ENCODE measurements around the gene SIX5.

The SIX5 gene

DNA sequence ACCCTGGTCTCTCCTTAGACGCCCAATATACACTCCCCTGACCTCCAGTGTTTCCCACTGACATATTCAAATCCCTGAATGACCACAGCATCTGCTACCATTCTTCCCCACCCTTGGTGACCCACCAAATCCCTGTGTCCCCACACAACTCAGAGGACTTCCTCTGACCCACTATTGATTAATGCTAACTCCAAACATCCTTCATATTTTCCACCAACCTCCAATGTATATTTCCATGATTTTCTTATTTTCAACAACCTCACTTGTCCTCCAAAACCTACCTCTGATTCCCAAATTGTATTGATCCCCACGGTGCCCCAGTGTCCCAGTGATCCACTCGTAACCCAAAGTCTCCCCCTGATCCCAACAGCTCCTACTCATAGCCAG, 24.1 kb upstream of the SIX5 start:
- no peak for DNase-seq

DNA sequence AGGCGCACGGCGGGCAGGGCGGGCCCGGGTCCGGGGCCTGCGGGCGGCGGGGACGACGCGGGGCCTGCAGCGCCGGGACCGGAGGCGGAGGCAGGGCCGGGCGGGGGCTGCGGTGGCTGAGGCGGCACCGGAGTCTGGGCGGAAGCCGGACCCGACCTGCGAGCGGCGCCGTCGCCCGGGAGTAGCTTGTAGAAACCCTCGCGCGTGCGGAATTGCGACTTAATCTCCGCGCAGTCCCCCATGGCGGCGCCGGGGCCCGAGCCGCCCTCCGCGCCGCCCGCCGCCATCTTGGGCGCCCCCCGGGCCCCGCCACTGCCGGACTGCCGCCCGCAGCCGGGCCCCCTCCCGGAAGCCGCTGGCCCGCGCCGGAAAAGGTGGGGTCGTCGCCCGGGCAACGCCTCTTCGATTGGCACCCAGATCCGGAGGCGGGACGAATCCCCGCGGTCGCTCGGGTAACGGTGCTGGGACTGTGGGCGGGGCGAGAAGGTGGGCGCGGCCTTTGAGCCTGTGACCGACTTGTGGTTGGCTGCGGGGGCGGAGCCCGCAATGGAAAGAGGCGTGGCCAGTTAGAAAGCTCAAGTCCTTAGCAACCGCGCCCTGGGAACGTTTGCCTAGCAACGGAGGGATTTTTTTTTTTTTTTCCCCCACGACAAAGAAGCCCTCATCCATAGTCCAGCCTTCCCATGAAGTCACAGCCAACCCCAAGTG, 23.6 kb upstream of the SIX5 start, which contains the start of gene DMWD:
Gene DMWD (minus strand): TSS at position 376 of the 708 bp plus-strand sequence. CDS start 89 bp downstream, at position 287.
- peak; percentile 47 to 99 (median 98) for DNase-seq

DNA sequence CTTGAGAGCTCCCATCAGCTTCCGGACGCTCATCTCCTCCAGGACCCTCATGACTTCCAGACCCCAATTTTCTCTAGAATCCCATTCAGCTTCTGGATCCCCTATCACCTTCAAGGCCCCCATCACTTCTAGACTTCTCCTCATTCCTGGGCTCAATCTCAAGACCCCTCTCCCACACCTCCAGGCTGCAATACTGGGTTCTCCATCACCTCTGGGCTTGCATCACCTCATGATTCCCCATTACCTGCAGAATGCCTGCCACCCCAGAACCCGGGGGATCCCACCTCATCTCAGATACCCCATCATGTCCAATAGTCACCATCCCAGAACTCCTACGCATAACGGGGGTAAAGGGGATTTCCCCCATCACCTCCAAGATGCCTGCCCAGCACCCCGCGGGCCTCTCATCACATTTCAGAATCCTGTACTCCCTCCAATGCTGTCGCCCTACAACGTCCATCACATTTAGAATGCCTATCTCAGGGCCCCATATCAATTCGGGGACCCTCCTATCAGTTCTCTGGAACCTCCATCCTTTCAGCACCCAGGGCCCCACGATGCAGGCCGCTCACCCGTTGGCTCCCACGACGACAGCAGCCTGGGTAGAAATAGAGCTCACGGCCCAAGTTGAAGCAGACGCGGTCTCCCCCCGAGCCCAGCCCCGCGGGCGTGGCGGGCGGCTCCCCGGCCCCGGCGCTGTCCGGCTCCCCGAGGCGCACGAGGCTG, 22.9 kb upstream of the SIX5 start:
- no peak for DNase-seq

DNA sequence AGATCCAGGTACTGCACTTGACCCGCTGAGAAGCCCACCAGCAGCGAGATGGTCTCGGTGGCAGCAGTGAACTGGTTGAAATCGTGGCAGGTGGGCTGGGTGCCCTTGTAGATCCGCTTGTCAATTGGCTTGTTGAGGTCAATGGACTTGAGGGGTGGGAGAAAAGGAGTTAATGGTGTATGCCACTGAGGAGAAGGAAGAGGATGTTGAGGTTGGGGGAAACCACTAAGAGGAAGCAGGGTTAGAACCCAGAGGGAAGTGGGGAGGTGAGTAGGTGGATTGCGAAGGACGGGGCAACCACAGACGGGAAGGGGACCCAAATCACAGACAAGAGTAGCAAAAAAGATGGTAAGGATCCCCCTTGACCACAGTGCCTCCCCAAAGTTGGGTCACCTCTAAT, 21.9 kb upstream of the SIX5 start:
- DNase-seq = no peak

DNA sequence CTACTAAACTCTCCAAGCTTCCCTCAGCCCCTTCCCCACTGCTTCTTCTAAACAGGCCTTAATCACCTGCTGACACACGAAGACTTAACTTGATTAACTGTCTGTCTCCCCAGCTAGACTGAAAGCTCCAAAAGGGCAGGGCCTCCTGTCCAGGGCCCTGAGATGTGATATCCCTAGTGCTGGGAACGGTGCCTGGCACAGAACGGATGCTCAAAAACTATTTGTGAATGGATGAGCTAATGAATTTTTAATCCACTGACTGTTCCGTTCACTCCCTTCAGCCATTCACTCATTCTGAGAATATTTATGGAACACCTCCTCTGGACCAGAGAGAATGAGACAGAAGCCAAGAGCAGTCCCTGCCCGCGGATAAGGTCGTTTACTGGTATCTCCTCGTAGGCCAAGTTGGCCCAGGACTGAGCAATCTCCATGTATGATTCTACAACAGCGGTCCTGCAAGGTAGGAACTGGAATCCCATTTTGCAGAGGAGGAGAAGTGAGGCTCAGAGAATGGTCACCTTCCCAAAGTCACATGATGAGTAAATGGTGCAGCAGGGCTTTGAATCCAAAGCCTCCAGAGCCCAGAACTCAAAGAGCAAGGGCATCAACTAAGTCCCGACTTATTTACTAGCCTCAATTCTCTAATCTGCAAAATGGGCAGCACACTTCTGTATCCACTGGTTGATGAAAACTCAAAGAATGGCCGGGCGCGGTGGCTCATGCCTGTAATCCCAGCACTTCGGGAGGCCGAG, 20.2 kb upstream of the SIX5 start:
- no peak for DNase-seq

DNA sequence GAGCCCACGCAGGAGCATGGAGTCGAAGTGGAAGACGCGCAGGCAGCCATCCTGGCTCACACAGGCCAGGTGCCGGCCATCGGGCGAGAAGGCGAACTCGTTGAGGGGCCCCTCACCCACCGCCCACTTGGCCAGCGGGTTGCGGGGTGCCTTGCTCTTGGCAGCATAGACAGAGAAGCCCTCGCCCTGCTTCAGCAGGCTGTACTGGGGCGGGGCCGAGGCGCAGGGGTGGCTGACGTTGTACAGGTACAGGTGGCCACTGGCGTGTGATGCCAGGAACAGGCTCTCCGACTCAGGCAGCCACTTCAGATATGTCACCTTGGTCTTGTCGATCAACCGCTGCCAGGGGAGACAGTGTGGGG, 17.5 kb upstream of the SIX5 start:
- no peak for DNase-seq

DNA sequence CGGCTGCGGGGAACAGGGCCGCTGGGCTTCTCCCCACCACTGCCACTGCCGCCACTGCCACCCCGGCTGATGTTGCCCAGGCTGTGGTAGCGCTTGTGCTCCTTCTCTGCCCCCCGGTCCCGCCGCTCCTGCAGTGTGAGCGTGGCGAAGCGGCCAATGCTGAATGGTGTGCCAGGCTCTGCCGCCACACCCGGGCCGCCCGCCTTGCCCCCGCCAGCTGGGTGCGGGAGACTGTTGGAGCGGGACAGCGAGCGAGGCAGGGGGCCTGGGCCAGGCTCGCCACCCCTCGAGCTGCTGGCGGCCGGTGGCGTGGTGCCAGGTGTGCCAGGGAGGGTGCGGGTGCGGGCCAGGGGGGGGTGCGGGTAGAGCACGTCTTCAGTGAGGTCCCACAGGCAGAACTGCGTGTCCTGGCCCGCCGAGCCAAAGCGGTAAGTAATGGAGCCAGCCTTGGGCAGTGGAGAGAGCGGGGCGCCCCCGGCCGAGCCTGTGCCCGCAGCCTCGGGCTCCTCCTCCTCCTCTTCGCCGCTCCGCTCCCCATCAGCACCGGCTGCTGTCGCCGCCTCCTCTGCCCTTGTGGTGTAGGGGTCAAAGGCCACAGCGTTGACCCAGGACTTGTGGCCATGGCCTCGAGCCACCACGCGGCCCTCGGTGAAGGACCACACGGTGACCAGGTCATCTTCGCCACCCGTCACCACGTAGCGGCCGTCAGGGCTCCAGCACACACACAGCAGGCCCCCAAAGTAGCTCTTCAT, 16.9 kb upstream of the SIX5 start:
- no peak for DNase-seq

DNA sequence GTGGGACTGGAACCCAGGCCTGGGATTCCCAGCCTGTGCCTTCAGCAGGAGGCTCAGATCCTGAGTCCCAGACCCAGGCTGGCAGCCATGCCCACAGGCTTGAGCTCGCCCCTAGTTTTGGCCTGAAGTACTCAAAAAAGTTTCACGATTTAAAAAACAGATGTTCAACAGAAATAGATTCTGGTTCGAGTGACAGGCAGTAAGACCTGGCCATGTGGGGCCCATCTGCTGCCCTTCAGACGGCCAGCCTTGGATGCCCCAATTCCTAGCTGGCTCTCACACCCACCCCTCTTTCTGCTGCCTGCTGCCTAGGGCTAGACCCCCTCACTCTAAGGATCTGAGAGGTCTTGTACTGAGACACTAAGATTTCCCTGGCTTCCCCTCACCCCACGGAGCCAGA, 16.0 kb upstream of the SIX5 start:
- DNase-seq = no peak

DNA sequence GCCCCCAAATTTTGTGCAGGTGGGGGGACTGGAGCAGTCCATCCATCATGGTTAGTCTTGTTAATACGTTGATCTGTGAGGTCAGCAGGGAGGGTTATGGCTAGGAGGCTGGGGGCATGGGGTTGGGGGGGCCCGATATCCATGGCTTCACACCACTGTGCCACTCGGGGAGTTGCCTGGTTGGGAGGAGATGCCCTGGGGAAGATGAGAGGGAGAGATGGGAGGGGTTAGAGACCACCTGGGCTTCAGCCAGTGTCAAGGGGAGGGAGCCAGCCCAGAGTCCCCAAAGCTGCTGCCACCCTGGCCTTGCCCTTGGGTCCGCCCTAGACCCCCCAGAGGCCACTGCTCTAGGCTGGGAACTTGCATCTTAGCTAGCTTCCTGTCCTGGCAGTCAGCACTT, 15.0 kb upstream of the SIX5 start:
- no peak for DNase-seq

DNA sequence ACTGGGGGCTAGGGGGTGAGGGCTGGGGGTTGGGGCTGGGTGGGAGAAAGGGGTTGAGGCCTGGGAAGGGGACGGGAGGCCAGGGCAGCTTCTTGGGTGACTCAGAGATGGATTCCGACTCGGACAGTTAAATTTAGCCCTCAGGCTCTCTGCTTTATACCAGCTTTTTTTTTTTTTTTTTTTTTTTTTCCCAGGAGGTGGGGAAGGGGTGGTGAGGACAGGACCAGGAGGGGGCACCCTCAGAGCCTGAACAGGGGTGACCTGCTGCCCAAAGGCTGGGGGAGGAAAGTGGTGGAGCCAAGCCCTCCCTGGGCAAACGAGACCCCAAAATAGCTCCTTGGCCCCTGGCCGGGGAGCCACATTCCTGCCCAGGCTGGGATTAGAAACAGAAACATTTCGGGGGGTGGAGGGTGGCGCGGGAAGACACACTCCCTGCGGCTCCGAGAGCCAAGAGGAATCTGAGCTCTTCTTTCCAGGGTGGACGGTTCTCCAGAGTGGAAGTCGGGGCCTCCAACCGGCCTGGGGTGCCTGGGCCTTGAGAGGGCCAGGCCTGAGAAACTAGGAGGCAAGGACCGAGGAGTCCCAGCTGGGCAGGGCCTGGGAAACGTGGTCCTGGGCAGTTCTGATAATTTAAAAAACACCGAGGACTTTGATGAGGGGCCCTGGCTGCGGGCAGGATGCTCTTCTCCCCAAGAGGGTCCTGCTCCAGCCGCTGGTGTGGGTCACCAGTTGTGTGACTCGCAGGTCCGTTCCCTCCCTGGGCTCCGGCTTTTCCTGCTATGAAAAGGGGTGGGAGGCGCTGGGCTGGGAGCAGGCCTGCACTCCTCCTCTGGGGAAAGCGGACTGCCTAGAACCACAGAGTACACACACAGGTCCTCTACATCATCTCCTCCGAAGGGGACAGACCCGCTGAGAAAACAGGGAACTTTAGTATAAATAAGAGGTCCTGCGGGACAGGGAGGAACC, 14.1 kb upstream of the SIX5 start:
- peak in 1 of 56 donors; percentile 9 for DNase-seq

DNA sequence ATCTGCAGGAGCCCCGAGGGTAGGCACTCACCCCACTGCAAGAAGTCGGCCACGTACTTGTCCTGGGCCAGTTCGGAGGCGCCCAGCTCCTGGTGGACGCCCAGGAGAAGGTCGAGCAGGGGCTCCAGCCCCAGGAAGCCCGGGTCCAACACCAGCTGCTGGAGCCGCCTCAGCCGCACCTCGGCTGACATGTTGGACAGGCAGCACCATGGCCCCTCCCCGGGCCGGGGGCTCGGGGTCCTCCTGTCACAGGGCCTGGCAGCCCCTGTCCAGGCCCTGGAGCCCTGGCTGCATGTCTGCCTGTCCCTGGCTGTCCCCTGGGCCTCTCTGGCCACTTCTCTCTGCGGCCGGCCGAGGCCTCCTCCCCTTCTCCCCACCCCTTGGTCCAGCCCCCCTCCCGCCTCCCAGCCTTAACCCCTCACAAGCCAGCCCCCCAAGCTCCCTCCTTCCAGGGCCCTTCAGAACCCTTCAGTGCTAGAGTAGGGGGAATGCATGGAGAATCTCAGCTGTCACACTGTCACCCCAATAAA, 13.2 kb upstream of the SIX5 start, which contains the start of gene DMPK:
Gene DMPK (minus strand): TSS at position 329 of the 530 bp plus-strand sequence. CDS start 138 bp downstream, at position 191.
- peak in 12 of 56 donors; percentile 10 to 42 (median 26) for DNase-seq

DNA sequence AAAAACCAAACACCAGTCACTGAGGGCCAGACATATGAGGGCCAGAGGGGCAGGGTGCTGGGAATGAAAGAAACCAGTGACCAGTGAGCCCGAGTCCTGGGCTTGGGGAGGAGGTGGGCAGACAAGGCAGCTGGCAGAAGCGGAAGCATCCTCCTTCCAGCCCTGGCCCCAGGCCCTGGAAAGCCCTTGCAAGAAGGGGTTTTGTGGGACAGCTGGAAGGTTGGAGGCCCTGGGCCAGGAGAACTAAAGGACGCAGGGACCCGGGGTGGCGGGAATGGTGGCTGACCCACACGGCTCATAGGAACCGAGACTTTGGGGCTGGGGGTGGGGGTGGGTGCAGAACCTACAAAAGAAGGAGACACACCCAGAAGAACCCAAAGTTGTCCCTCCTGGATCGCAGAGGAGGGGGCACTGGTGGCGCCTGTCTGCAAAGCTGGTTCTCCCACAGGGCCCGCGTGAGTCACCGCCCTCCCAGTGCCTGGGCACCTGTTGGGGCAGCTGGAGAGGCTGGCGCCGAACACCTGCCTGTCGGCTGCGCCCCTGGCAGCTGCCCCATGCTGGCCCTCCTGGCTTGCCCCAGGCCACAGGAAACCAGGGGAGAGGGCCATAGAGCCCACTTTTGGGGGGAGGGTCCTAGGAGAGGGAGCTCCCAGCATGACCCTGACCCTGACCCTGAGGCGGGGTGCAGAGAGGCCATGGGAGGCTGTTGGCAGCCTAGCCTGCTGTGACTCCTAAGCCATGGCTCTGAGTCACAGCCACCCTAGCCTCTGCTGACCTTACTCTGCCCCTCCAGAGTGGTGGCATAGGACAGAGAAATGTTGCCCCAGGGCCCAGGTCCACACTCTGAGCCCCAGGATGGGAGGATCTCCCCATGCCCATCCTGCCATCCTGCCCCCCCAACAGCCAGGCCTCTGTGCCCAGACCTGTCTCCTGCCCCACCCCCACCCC, 12.4 kb upstream of the SIX5 start:
- DNase-seq = peak in 2 of 56 donors; percentile 6 to 10

DNA sequence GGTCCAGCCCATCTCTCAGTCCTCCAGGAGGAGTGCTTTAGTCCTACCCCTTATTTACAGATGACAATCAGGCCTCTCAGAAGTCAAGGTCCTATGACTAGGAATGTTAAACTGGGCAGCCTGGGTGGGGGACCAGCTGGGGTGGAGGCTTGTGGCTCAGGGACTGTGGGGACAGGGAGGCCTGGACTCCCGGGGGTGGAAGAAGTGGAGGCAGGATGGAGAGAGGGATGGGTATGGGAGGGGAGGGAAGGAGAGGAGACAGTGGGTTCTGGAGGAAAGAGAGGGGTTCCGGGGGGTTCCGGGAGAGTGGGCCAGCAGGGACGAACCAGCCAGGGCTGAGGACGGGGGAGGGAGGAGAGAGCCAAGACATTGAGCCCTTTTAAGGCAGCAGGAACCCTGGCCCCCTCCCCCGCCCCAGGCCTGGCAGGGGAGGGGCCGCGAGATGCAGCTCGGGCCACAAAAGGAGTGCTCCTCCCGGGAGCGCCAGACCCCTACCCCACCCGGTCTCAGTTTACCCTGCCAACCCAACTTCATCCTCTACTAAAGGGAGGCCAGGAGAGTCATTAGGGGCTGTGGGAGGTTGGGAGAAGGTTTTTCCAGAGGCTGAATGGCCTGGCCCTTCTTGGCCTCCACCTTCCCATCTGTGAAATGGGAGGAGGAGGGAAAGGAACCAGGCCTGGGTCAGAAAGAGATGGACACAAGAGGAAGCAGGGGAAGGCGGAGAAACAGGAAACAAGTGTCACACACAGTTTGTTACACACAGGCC, 11.6 kb upstream of the SIX5 start:
- no peak for DNase-seq

DNA sequence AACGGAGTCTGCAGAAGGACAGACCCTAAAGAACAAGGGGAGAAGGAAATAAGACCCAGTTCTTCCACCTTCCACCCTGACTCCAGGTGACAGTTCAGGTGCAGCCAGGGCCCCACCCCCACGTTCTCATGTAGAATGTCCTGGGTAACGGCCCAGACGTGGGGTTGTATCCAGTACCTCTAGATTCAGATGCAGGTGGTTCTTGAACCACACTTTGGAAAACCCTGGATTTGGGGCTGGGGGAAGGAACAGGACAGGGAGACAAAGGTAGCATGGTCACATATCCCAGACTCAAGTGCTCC, 11.0 kb upstream of the SIX5 start:
- no peak for DNase-seq

DNA sequence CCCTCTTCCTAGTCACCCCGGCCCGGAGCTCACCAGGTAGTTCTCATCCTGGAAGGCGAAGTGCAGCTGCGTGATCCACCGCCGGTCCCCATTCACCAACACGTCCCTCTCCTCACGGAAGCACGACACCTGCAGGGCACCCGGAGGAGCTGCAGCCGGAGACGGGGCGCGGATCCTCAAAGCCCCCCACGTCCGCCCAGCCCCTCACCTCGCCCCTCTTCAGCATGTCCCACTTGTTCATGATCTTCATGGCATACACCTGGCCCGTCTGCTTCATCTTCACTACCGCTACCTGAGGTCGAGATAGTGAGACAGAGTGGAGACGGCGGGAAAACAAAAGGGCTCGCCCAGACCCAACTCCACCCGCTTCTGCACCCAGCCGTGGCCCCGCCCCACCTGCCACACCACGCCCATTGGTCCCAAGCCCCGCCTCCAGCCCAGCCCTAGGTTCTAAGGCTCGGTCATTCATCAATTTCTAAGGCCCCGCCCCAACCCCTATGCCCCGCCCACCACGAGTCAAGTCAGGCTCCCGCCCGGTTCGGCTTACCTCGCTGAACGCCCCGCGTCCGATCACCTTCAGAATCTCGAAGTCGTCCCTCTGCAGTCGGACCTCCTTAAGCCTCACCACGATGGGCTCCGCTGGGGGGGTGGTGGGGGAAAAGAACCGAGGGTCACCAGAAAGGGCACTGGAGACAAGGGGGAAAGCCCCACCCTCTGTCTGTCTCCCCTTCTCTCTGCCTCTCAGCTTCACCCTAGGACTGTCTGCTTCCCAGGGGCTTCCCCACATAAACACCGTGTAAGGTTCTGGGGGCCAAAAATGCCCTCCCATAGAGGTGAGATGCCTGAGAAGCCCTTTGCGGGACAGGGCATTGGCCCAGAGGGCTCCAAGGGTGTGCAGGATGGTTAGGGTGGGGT, 10.4 kb upstream of the SIX5 start:
- DNase-seq = peak in 1 of 56 donors; percentile 49

DNA sequence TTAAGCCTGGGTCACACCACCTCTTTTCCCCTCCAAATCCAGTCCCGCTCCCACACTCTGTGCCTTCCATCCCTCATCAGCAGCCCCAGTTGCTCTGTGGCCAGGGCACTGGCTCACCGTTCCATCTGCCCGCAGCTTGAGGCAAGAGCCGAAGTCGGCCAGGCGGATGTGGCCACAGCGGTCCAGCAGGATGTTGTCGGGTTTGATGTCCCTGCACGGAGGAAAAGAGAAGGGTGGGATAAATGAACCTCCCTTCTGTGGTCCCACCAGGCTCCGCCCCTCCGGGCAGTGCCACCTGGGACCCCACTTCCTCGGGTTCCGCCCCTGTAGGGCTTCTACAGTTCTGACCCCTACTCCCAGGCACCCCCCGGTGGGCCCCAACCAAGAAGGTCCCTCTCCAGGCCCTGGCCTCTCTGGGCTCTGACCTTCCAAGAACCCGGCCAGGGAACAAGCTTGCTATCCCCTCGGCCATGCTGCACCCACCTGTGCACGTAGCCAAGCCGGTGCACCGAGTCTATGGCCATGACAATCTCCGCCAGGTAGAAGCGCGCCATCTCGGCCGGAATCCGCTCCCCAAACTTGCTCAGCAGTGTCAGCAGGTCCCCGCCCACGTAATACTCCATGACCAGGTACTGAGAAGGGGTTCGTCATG, 9.1 kb upstream of the SIX5 start:
- no peak for DNase-seq
